Activated B cell treated with CpG ODN at 0.5 μM for 24 hours (primary cell): ENCODE data around the gene COX7C. TPM values are rescaled to one million over a fixed set of nuclear protein-coding genes. Genes with fewer than 3 reads are reported as not detected.

Source experiments
- ATAC-seq: fragments of 200-7000 bp; cut with Tn5 transposase; one replicate; pipeline ENCODE4 v1.10.0; 2021; ENCODE audit warnings: low read depth, mild to moderate bottlenecking, moderate library complexity
- CTCF ChIA-PET: fragments of 350-600 bp; sonication (Branson Sonifier 250); formaldehyde crosslinking; loops from one replicate; lab custom pipeline; 2021; ENCODE audit warnings: antibody characterized with exemption; lab: Charles Lee
- POLR2A ChIA-PET: fragments of 350-600 bp; sonication (Branson Sonifier 250); formaldehyde crosslinking; loops from one replicate; lab custom pipeline; 2021; ENCODE audit warnings: antibody characterized with exemption; lab: Charles Lee
- DNase-seq: peaks from one replicate; pipeline ENCODE4 v3.0.0; 2022
- H3K27ac Mint-ChIP-seq: one replicate; pipeline ENCODE4 v1.8.0; 2020; ENCODE audit warnings: mixed read lengths
- H3K27me3 Mint-ChIP-seq: one replicate; pipeline ENCODE4 v1.8.0; 2021; ENCODE audit warnings: mixed read lengths
- H3K36me3 Mint-ChIP-seq: one replicate; pipeline ENCODE4 v1.8.0; 2021; ENCODE audit warnings: low read depth, mixed read lengths
- H3K4me1 Mint-ChIP-seq: one replicate; pipeline ENCODE4 v1.8.0; 2021; ENCODE audit warnings: mixed read lengths
- H3K4me3 Mint-ChIP-seq: one replicate; pipeline ENCODE4 v1.8.0; 2020; ENCODE audit warnings: mild to moderate bottlenecking, mixed read lengths
- H3K9me3 Mint-ChIP-seq: one replicate; pipeline ENCODE4 v1.8.0; 2020; ENCODE audit warnings: mixed read lengths
- intact Hi-C: fragments of 100-400 bp; cut with micrococcal nuclease; formaldehyde crosslinking; loops from one replicate; pipeline ENCODE4 v1.15.1; 2024
- total RNA-seq: library from RNA; stranded (reverse); gene quantifications from 2 replicates; pipeline ENCODE4 v1.2.3, GENCODE V29; 2022
- TF ChIP-seq, protein P1 (sequence below): fragments of 200-600 bp; IDR thresholded peaks from one replicate; pipeline ENCODE4 v1.8.0; 2022; ENCODE audit warnings: antibody characterized with exemption, mild to moderate bottlenecking

Gene COX7C
- total RNA-seq, 1 donor from 2014 or later = 486 TPM

DNA sequence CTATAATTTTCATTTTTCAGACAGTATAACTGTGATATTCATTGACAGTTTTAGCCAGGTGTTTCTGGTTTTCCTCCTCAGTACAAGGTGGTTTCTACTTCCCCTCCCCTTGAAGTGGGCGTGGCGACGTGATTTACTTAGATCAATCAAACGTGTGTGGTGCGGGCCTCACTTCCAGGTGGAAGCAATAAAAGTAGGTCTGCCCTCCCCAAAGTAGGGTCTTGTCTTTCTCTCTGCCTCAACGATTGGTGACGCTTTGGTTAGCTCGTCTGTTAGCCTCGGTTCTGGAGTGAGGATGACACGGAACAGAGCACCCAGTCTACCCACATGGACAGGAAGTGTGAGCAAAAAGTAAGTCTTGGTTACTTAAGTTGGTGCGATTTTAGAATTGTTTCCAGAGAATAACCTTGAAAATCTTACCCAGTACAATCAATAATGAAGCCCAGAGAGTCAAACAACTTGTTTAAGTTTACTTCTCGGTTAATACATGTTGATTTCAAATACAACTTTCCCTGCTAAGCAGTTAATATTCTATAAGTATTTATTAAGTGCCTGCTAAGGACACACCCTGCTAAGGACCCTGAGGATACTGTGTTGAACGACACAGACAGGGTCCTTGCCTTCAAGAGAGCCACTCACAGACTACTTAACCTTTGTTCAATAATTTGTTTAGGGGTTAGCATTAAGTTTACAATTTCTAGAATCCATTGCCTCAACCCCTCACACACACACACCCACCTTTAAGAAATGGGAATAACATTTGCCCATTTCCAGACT is 48.4 kb downstream of the COX7C start:
- H3K4me3 Mint-ChIP-seq = peak overlapping the region; percentile 67
- DNase-seq = no peak
- H3K4me1 Mint-ChIP-seq = no peaks in the 10 kb centered on the region
- peaks cover 17% of the 10 kb centered on the region for H3K27me3 Mint-ChIP-seq
- TF ChIP-seq, protein P1, sequence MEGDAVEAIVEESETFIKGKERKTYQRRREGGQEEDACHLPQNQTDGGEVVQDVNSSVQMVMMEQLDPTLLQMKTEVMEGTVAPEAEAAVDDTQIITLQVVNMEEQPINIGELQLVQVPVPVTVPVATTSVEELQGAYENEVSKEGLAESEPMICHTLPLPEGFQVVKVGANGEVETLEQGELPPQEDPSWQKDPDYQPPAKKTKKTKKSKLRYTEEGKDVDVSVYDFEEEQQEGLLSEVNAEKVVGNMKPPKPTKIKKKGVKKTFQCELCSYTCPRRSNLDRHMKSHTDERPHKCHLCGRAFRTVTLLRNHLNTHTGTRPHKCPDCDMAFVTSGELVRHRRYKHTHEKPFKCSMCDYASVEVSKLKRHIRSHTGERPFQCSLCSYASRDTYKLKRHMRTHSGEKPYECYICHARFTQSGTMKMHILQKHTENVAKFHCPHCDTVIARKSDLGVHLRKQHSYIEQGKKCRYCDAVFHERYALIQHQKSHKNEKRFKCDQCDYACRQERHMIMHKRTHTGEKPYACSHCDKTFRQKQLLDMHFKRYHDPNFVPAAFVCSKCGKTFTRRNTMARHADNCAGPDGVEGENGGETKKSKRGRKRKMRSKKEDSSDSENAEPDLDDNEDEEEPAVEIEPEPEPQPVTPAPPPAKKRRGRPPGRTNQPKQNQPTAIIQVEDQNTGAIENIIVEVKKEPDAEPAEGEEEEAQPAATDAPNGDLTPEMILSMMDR = no peak
- CTCF ChIA-PET = no interaction called here
- H3K9me3 Mint-ChIP-seq = no peaks in the 10 kb centered on the region
- intact Hi-C loops = no loop called here
- H3K27ac Mint-ChIP-seq = peak overlapping the region; percentile 41
- H3K36me3 Mint-ChIP-seq = no peaks in the 10 kb centered on the region
- ATAC-seq = peak; percentile 25
- POLR2A ChIA-PET = no interaction called here

DNA sequence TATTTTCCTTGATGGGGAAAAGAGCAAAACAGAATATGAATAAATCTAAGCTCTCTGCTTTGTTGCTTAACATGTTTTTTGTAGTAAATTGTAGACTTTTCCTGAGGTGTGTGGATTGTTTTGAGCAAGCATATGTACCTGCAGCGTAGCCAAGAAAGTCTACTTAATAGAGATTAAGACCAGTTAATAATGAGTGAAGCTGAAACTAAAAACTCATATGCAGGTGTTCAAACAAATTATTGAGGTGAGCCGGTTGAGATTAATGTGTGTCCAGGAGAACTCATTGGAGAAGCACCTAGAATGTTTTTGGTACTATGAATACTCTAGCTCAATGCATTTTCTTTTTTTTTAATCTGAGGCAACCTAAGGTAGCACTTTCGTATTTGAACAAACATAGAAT is 49.2 kb downstream of the COX7C start:
- intact Hi-C loops = no loop called here
- ChIA-PET POLR2A (no interaction called here), CTCF (no interaction called here)
- no peaks in the 10 kb centered on the region for H3K36me3 Mint-ChIP-seq
- no peak overlapping the region for H3K27ac Mint-ChIP-seq
- H3K27me3 Mint-ChIP-seq = peaks cover 17% of the 10 kb centered on the region
- TF ChIP-seq, protein P1 = no peak
- no peak overlapping the region for H3K4me3 Mint-ChIP-seq
- ATAC-seq = no peak
- H3K4me1 Mint-ChIP-seq = no peaks in the 10 kb centered on the region
- no peak for DNase-seq
- no peaks in the 10 kb centered on the region for H3K9me3 Mint-ChIP-seq
